HCT116 (cell line): ENCODE results near the gene ATP10B. TPM values are rescaled to one million over a fixed set of nuclear protein-coding genes. Genes with fewer than 3 reads are reported as not detected.
"Not testable (repeated sequence)": the region's sequence is repeated elsewhere in the genome, so short reads cannot be mapped to it uniquely, and the experiment has no call there.

Experiments
- ATAC-seq: fragments of 200-7000 bp; cut with Tn5 transposase; 2 replicates; pipeline ENCODE4 v1.9.1; 2020; ENCODE audit warnings: mild to moderate bottlenecking, moderate library complexity
- BruUV-seq: library from RNA; stranded (reverse); fragments of 400-500 nt; replicated peaks from 2 replicates; lab custom pipeline; 2021; lab: Mats Ljungman, UMichigan
- CTCF ChIA-PET: fragments of 300-600 bp; sonication (Branson Sonifier 250); formaldehyde crosslinking; loops from one replicate; lab custom pipeline; 2021; ENCODE audit warnings: antibody characterized with exemption; lab: Charles Lee
- POLR2A ChIA-PET: fragments of 300-600, 350-600 bp; sonication (Branson Sonifier 250); formaldehyde crosslinking; loops from one replicate; lab custom pipeline; 2021; ENCODE audit warnings: antibody characterized with exemption; lab: Charles Lee
- RAD21 ChIA-PET, 2 experiments: fragments of 300-600 bp; sonication (Branson Sonifier 250); formaldehyde crosslinking; loops; one replicate each; lab custom pipeline; 2023; ENCODE audit warnings: low total read pairs in 2 of 2; ENCODE audit not compliant: uncharacterized antibody in 2 of 2, unreplicated experiment in 2 of 2, low non-redundant PET in 1 of 2; lab: Charles Lee
- DNase-seq: peaks from one replicate; pipeline ENCODE4 v3.0.0-alpha.2; 2010; ENCODE audit warnings: low read depth, low spot score
- H2AFZ ChIP-seq: fragments of 200-600 bp; shearing (Covaris generic), sonication (generic); 2 replicates; pipeline ENCODE4 v1.6.1; 2017; ENCODE audit warnings: low read depth, mixed run types, mixed read lengths, antibody characterized with exemption, low read length; ENCODE audit not compliant: poor library complexity, severe bottlenecking
- H3K27ac ChIP-seq: 2 replicates; pipeline ENCODE4 v1.5.1; 2012; ENCODE audit warnings: low read depth, low read length
- H3K27me3 ChIP-seq: fragments of 200-600 bp; sonication (generic); 2 replicates; pipeline ENCODE4 v1.6.1; 2016; ENCODE audit warnings: mixed run types, low read length, mixed read lengths; ENCODE audit not compliant: insufficient read depth
- H3K36me3 ChIP-seq, 2 experiments: fragments of 200-500 bp in 1 of 2; fragments of 200-600 bp in 1 of 2; sonication (Bioruptor generic) in 1 of 2; sonication (generic) in 1 of 2; 2 replicates each; pipeline versions ENCODE4 v1.5.1 to v1.6.1; 2014 to 2016; ENCODE audit warnings: low read length in 2 of 2, inconsistent platforms in 1 of 2, mixed read lengths in 1 of 2, mixed run types in 1 of 2; ENCODE audit not compliant: insufficient read depth in 2 of 2, control insufficient read depth in 1 of 2
- H3K4me1 ChIP-seq, 2 experiments: fragments of 200-600 bp in 1 of 2; sonication (generic) in 1 of 2; 2 replicates each; pipeline versions ENCODE4 v1.5.1 to v1.6.1; 2012 to 2017; ENCODE audit warnings: low read length in 2 of 2, inconsistent platforms in 1 of 2, mild to moderate bottlenecking in 1 of 2, mixed read lengths in 1 of 2, mixed run types in 1 of 2, moderate library complexity in 1 of 2; ENCODE audit not compliant: insufficient read depth in 2 of 2, control insufficient read depth in 1 of 2
- H3K4me2 ChIP-seq: fragments of 200-600 bp; sonication (generic); 2 replicates; pipeline ENCODE4 v1.6.1; 2017; ENCODE audit warnings: mixed run types, low read length, mixed read lengths
- H3K4me3 ChIP-seq, 2 experiments: fragments of 200-600 bp in 1 of 2; sonication (generic) in 1 of 2; replicated peaks in 1 of 2; 2 replicates each; pipeline ENCODE4 v1.5.1; 2011 to 2016; ENCODE audit warnings: low read length in 2 of 2, control low read depth in 1 of 2, low read depth in 1 of 2, mild to moderate bottlenecking in 1 of 2, mixed read lengths in 1 of 2, mixed run types in 1 of 2
- H3K79me2 ChIP-seq: fragments of 200-600 bp; sonication (generic); 2 replicates; pipeline ENCODE4 v1.6.1; 2017; ENCODE audit warnings: mild to moderate bottlenecking, mixed run types, low read length, moderate library complexity, mixed read lengths; ENCODE audit not compliant: insufficient read depth
- H3K9ac ChIP-seq: fragments of 200-600 bp; sonication (generic); 2 replicates; pipeline ENCODE4 v1.6.1; 2016; ENCODE audit warnings: low read length, mixed read lengths
- H3K9me2 ChIP-seq: fragments of 200-600 bp; sonication (generic), shearing (Covaris generic); 2 replicates; pipeline ENCODE4 v1.6.1; 2017; ENCODE audit warnings: mixed run types, mild to moderate bottlenecking, moderate library complexity; ENCODE audit not compliant: insufficient read depth
- H3K9me3 ChIP-seq, 2 experiments: fragments of 200-500 bp in 1 of 2; fragments of 200-600 bp in 1 of 2; sonication (Bioruptor generic) in 1 of 2; sonication (generic) in 1 of 2; 2 replicates each; pipeline ENCODE4 v1.6.1; 2014 to 2017; ENCODE audit warnings: low read length in 2 of 2, mixed read lengths in 2 of 2, inconsistent platforms in 1 of 2, low read depth in 1 of 2, mild to moderate bottlenecking in 1 of 2, mixed run types in 1 of 2, moderate library complexity in 1 of 2; ENCODE audit not compliant: control insufficient read depth in 1 of 2, insufficient read depth in 1 of 2
- H4K20me1 ChIP-seq: fragments of 200-600 bp; sonication (generic), shearing (Covaris generic); 2 replicates; pipeline ENCODE4 v1.6.1; 2017; ENCODE audit warnings: mixed run types, mild to moderate bottlenecking, moderate library complexity; ENCODE audit not compliant: insufficient read depth
- CBX3 ChIP-seq: IDR thresholded peaks from 2 replicates; pipeline ENCODE4 v1.6.1; 2012; ENCODE audit warnings: low read depth
- CEBPB ChIP-seq: IDR thresholded peaks from 2 replicates; pipeline ENCODE4 v1.6.1; 2012; ENCODE audit warnings: low read depth
- EGR1 ChIP-seq: IDR thresholded peaks from 2 replicates; pipeline ENCODE4 v1.6.1; 2012; ENCODE audit warnings: low read depth
- ELF1 ChIP-seq: IDR thresholded peaks from 2 replicates; pipeline ENCODE4 v1.6.1; 2012; ENCODE audit warnings: low read depth, borderline replicate concordance
- EZH2 ChIP-seq: fragments of 200-600 bp; sonication (generic); IDR thresholded peaks from 2 replicates; pipeline ENCODE4 v1.6.1; 2017; ENCODE audit warnings: antibody characterized with exemption, mixed run types
- FOSL1 ChIP-seq: IDR thresholded peaks from 2 replicates; pipeline ENCODE4 v1.6.1; 2012; ENCODE audit warnings: low read depth
- JUND ChIP-seq: IDR thresholded peaks from 2 replicates; pipeline ENCODE4 v1.6.1; 2012
- POLR2A ChIP-seq: IDR thresholded peaks from 2 replicates; pipeline ENCODE4 v1.7.0; 2011; ENCODE audit warnings: borderline replicate concordance; ENCODE audit not compliant: insufficient read depth, insufficient read length; ENCODE audit errors: extremely low read depth
- POLR2AphosphoS5 ChIP-seq: IDR thresholded peaks from 2 replicates; pipeline ENCODE4 v1.6.1; 2011; ENCODE audit warnings: mild to moderate bottlenecking, low read depth, low read length, moderate library complexity
- RAD21 ChIP-seq: IDR thresholded peaks from 2 replicates; pipeline ENCODE4 v1.6.1; 2012; ENCODE audit warnings: low read depth, mild to moderate bottlenecking
- SRF ChIP-seq: IDR thresholded peaks from 2 replicates; pipeline ENCODE4 v1.6.1; 2012; ENCODE audit warnings: low read depth
- TCF7L2 ChIP-seq: IDR thresholded peaks from 2 replicates; pipeline ENCODE4 v1.7.0; 2011; ENCODE audit warnings: borderline replicate concordance, inconsistent platforms; ENCODE audit not compliant: insufficient read depth, insufficient read length; ENCODE audit errors: extremely low read depth
- ZNF274 ChIP-seq: fragments of 200-500 bp; sonication (Bioruptor generic); IDR thresholded peaks from 2 replicates; pipeline ENCODE4 v1.6.1; 2014; ENCODE audit warnings: mild to moderate bottlenecking, low read depth, low read length, inconsistent platforms
- intact Hi-C: fragments of 100-400 bp; cut with micrococcal nuclease; formaldehyde crosslinking; loops from 2 replicates; pipeline ENCODE4 v1.10.0; 2022
- total RNA-seq: library from RNA; stranded (reverse); gene quantifications from one replicate; pipeline ENCODE4 v1.2.1, GENCODE V29; 2021; ENCODE audit not compliant: unreplicated experiment
- TF ChIP-seq, protein P1 (sequence below): IDR thresholded peaks from 2 replicates; pipeline ENCODE4 v1.6.1; 2011; ENCODE audit warnings: mild to moderate bottlenecking, low read length, moderate library complexity; ENCODE audit not compliant: insufficient replicate concordance; ENCODE audit errors: extremely low read depth
- TF ChIP-seq, protein P2 (sequence below): IDR thresholded peaks from 2 replicates; pipeline ENCODE4 v1.6.1; 2012
- TF ChIP-seq, protein P3 (sequence below): IDR thresholded peaks from 2 replicates; pipeline ENCODE4 v1.6.1; 2012; ENCODE audit warnings: low read depth

The ATP10B gene
- total RNA-seq, 1 experiment from 2014 or later = 0.07 TPM

DNA sequence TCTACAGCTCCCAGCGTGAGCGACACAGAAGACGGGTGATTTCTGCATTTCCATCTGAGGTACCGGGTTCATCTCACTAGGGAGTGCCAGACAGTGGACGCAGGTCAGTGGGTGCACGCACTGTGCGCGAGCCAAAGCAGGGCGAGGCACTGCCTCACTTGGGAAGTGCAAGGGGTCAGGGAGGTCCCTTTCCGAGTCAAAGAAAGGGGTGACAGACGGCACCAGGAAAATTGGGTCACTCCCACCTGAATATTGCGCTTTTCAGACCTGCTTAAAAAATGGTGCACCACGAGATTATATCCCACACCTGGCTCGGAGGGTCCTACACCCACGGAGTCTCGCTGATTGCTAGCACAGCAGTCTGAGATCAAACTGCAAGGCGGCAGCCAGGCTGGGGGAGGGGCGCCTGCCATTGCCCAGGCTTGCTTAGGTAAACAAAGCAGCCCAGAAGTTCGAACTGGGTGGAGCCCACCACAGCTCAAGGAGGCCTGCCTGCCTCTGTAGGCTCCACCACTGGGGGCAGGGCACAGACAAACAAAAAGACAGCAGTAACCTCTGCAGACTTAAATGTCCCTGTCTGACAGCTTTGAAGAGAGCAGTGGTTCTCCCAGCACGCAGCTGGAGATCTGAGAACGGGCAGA, 21.7 kb upstream of the ATP10B start:
- RAD21 ChIA-PET, H4K20me1 ChIP-seq, H2AFZ ChIP-seq: not testable (repeated sequence)

DNA sequence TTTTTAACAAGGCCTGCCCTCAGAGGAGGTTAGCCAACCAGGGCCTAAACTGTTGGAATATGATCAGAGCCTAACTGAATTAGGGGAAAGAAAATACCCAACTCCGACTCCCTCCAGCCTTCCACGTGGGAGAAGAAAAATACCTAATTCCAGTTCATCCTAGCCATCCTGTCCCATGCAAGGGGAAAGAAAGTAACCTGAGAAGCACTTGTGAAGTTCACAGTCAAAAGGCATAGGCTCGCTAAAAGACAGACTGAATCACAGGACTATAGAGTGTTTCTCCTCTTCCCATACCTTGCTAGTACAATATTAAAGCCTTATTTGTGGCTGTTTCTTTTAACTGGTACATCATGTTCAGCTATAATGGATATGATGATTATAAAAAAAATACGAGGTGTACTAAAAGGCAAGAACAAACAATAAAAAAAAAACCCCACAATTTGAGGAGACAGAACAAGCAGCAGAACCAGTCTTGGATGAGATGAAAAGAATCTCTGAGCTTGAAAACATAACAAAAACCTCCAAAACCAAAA, 18.0 kb upstream of the ATP10B start:
- no peaks in the 10 kb centered on the region for H3K4me1 ChIP-seq
- H3K36me3 ChIP-seq = no peaks in the 10 kb centered on the region
- intact Hi-C loops = no loop called here
- POLR2A ChIA-PET = no interaction called here
- DNase-seq = no peak
- H3K4me2 ChIP-seq = no peak overlapping the region
- H3K27ac ChIP-seq = no peak overlapping the region
- H3K9ac ChIP-seq = no peak overlapping the region
- no peak overlapping the region for H2AFZ ChIP-seq
- H3K9me2 ChIP-seq = no peaks in the 10 kb centered on the region
- H3K79me2 ChIP-seq = no peaks in the 10 kb centered on the region
- H4K20me1 ChIP-seq = no peaks in the 10 kb centered on the region
- CTCF ChIA-PET = no interaction called here
- H3K27me3 ChIP-seq = no peaks in the 10 kb centered on the region
- RAD21 ChIA-PET = no interaction called here
- ATAC-seq = no peak
- no peaks in the 10 kb centered on the region for H3K9me3 ChIP-seq
- BruUV-seq = no TSS peak
- H3K4me3 ChIP-seq = no peak overlapping the region
- no peak for TF ChIP-seq CEBPB
- TF ChIP-seq SRF = no peak
- TF ChIP-seq ZNF274 = no peak
- TF ChIP-seq, protein P1, sequence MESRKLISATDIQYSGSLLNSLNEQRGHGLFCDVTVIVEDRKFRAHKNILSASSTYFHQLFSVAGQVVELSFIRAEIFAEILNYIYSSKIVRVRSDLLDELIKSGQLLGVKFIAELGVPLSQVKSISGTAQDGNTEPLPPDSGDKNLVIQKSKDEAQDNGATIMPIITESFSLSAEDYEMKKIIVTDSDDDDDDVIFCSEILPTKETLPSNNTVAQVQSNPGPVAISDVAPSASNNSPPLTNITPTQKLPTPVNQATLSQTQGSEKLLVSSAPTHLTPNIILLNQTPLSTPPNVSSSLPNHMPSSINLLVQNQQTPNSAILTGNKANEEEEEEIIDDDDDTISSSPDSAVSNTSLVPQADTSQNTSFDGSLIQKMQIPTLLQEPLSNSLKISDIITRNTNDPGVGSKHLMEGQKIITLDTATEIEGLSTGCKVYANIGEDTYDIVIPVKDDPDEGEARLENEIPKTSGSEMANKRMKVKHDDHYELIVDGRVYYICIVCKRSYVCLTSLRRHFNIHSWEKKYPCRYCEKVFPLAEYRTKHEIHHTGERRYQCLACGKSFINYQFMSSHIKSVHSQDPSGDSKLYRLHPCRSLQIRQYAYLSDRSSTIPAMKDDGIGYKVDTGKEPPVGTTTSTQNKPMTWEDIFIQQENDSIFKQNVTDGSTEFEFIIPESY = no peak
- TF ChIP-seq ELF1 = no peak
- no peak for TF ChIP-seq CBX3
- no peak for TF ChIP-seq EGR1
- TF ChIP-seq, protein P2, sequence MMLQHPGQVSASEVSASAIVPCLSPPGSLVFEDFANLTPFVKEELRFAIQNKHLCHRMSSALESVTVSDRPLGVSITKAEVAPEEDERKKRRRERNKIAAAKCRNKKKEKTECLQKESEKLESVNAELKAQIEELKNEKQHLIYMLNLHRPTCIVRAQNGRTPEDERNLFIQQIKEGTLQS = no peak
- TF ChIP-seq POLR2A = no peak
- TF ChIP-seq FOSL1 = no peak
- TF ChIP-seq TCF7L2 = no peak
- TF ChIP-seq JUND = no peak
- TF ChIP-seq, protein P3, sequence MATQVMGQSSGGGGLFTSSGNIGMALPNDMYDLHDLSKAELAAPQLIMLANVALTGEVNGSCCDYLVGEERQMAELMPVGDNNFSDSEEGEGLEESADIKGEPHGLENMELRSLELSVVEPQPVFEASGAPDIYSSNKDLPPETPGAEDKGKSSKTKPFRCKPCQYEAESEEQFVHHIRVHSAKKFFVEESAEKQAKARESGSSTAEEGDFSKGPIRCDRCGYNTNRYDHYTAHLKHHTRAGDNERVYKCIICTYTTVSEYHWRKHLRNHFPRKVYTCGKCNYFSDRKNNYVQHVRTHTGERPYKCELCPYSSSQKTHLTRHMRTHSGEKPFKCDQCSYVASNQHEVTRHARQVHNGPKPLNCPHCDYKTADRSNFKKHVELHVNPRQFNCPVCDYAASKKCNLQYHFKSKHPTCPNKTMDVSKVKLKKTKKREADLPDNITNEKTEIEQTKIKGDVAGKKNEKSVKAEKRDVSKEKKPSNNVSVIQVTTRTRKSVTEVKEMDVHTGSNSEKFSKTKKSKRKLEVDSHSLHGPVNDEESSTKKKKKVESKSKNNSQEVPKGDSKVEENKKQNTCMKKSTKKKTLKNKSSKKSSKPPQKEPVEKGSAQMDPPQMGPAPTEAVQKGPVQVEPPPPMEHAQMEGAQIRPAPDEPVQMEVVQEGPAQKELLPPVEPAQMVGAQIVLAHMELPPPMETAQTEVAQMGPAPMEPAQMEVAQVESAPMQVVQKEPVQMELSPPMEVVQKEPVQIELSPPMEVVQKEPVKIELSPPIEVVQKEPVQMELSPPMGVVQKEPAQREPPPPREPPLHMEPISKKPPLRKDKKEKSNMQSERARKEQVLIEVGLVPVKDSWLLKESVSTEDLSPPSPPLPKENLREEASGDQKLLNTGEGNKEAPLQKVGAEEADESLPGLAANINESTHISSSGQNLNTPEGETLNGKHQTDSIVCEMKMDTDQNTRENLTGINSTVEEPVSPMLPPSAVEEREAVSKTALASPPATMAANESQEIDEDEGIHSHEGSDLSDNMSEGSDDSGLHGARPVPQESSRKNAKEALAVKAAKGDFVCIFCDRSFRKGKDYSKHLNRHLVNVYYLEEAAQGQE = no peak
- no peak for TF ChIP-seq POLR2AphosphoS5
- no peak for TF ChIP-seq RAD21
- TF ChIP-seq EZH2 = no peak

More for the DNA sequence above, 21.7 kb upstream of the ATP10B start:
- CTCF ChIA-PET, H3K27ac ChIP-seq, H3K4me3 ChIP-seq, H3K9ac ChIP-seq, H3K4me1 ChIP-seq, BruUV-seq, POLR2A ChIA-PET, H3K9me3 ChIP-seq, DNase-seq, H3K4me2 ChIP-seq, H3K36me3 ChIP-seq, intact Hi-C loops, H3K9me2 ChIP-seq, H3K79me2 ChIP-seq, H3K27me3 ChIP-seq, ATAC-seq: not testable (repeated sequence)
